GM12878 (cell line): Measurements from ENCODE around the gene GSK3A. TPM values are rescaled to one million over a fixed set of nuclear protein-coding genes. Genes with fewer than 3 reads are reported as not detected.

Experiments used
- ATAC-seq: fragments of 200-7000 bp; cut with Tn5 transposase; 3 replicates; pipeline ENCODE4 v1.9.1; 2020; ENCODE audit warnings: mild to moderate bottlenecking, moderate library complexity
- BruUV-seq: library from RNA; stranded (reverse); fragments of 400-500 nt; replicated peaks from 2 replicates; lab custom pipeline; 2021; lab: Mats Ljungman, UMichigan
- CTCF ChIA-PET: fragments of 300-600 bp; sonication (Branson Sonifier 250); formaldehyde crosslinking; extraction: SDS; loops from one replicate; lab custom pipeline; 2021; ENCODE audit warnings: inconsistent platforms; lab: Yijun Ruan, JAX
- POLR2A ChIA-PET: fragments of 350-600 bp; formaldehyde crosslinking; extraction: SDS; loops from one replicate; lab custom pipeline; 2021; ENCODE audit warnings: inconsistent platforms; lab: Charles Lee
- RAD21 ChIA-PET: fragments of 300-600 bp; sonication (Branson Sonifier 250); formaldehyde crosslinking; loops from one replicate; lab custom pipeline; 2023; ENCODE audit warnings: antibody characterized with exemption; ENCODE audit not compliant: unreplicated experiment; lab: Charles Lee
- SMC1A ChIA-PET: fragments of 300-600 bp; sonication (Branson Sonifier 250); formaldehyde crosslinking; loops from one replicate; lab custom pipeline; 2023; ENCODE audit not compliant: unreplicated experiment, uncharacterized antibody; lab: Charles Lee
- DNase-seq: peaks from one replicate; pipeline ENCODE4 v3.0.0-alpha.2; 2011; ENCODE audit warnings: low read depth, low spot score
- FAIRE-seq: peaks from 3 replicates; lab custom pipeline; 2011; peaks lifted over from hg19 to GRCh38; lab: Jason Lieb, UNC
- H2AFZ ChIP-seq: 2 replicates; pipeline ENCODE4 v1.6.0; 2011; ENCODE audit warnings: low read depth, low read length, control low read depth; ENCODE audit not compliant: control insufficient read depth
- H3K27ac ChIP-seq: 2 replicates; pipeline ENCODE4 v1.5.1; 2011; ENCODE audit warnings: control low read depth; ENCODE audit not compliant: control insufficient read depth, insufficient read depth
- H3K27me3 ChIP-seq, 2 experiments: replicated peaks in 1 of 2; 2 replicates each; pipeline versions ENCODE4 v1.6.0 to v1.6.1; 2011; ENCODE audit warnings: low read length in 1 of 2; ENCODE audit not compliant: control insufficient read depth in 2 of 2, insufficient read depth in 2 of 2
- H3K36me3 ChIP-seq, 2 experiments: 2 replicates each; pipeline ENCODE4 v1.5.1; 2011; ENCODE audit warnings: low read length in 1 of 2; ENCODE audit not compliant: control insufficient read depth in 2 of 2, insufficient read depth in 2 of 2
- H3K4me1 ChIP-seq: 2 replicates; pipeline ENCODE4 v1.6.1; 2011; ENCODE audit warnings: mild to moderate bottlenecking, low read length, moderate library complexity, mixed read lengths; ENCODE audit not compliant: control insufficient read depth, insufficient read depth
- H3K4me2 ChIP-seq: 2 replicates; pipeline ENCODE4 v1.6.0; 2011; ENCODE audit warnings: control low read depth; ENCODE audit not compliant: control insufficient read depth, insufficient read depth
- H3K4me3 ChIP-seq: fragments of 200-600 bp; sonication (generic); 2 replicates; pipeline ENCODE4 v1.5.1; 2016
- H3K79me2 ChIP-seq: 2 replicates; pipeline ENCODE4 v1.6.0; 2011; ENCODE audit warnings: low read length; ENCODE audit not compliant: control insufficient read depth, insufficient read depth
- H3K9ac ChIP-seq: 2 replicates; pipeline ENCODE4 v1.8.0; 2011; ENCODE audit warnings: low read length, control low read depth, mixed read lengths; ENCODE audit not compliant: control insufficient read depth, insufficient read depth
- H3K9me3 ChIP-seq: replicated peaks from 3 replicates; pipeline ENCODE4 v1.5.1; 2011; ENCODE audit warnings: mild to moderate bottlenecking, low read length; ENCODE audit not compliant: control insufficient read depth, insufficient read depth
- H4K20me1 ChIP-seq: 2 replicates; pipeline ENCODE4 v1.6.0; 2011; ENCODE audit not compliant: control insufficient read depth, insufficient read depth
- BACH1 ChIP-seq: fragments of 450-650 bp; IDR thresholded peaks from 2 replicates; pipeline ENCODE4 v1.6.1; 2017; ENCODE audit warnings: mild to moderate bottlenecking, borderline replicate concordance
- EGR1 ChIP-seq, 2 experiments: IDR thresholded peaks; 1 replicate in 1 of 2; 2 replicates in 1 of 2; pipeline ENCODE4 v1.6.1; 2011 to 2012; ENCODE audit warnings: low read depth in 2 of 2, low read length in 2 of 2, borderline replicate concordance in 1 of 2, mild to moderate bottlenecking in 1 of 2, moderate library complexity in 1 of 2
- MXI1 ChIP-seq: fragments of 150-350 bp; IDR thresholded peaks from 2 replicates; pipeline ENCODE4 v1.6.1; 2011; ENCODE audit warnings: low read depth, mild to moderate bottlenecking, inconsistent platforms, low read length, improper control_type of control experiment
- POU2F2 ChIP-seq: IDR thresholded peaks from 3 replicates; pipeline ENCODE4 v1.6.1; 2011; ENCODE audit warnings: low read depth, mild to moderate bottlenecking, low read length, borderline replicate concordance
- RB1 ChIP-seq: fragments of 450-650 bp; formaldehyde crosslinking; IDR thresholded peaks from 2 replicates; pipeline ENCODE4 v1.6.1; 2017; ENCODE audit warnings: mild to moderate bottlenecking, borderline replicate concordance
- RELA ChIP-seq: fragments of 450-650 bp; IDR thresholded peaks from 2 replicates; pipeline ENCODE4 v1.8.0; 2014; ENCODE audit warnings: borderline replicate concordance; ENCODE audit not compliant: partially characterized antibody
- TCF3 ChIP-seq: IDR thresholded peaks from 2 replicates; pipeline ENCODE4 v1.6.1; 2012; ENCODE audit warnings: low read depth, mild to moderate bottlenecking, low read length, borderline replicate concordance; ENCODE audit not compliant: insufficient read depth
- WGBS: methylation state at CpG from one replicate; pipeline ENCODE4 v1.1.6; 2016; ENCODE audit warnings: low lambda C conversion rate; ENCODE audit not compliant: insufficient replicate concordance, insufficient coverage; ENCODE audit errors: missing lambda C conversion rate; 5-methylcytosine and 5-hydroxymethylcytosine counted together
- in situ Hi-C: fragments of 300-500 bp; cut with MboI; formaldehyde crosslinking; loops from 9 replicates; pipeline ENCODE4 v1.14.3; 2018; ENCODE audit warnings: mixed read lengths
- intact Hi-C: fragments of 100-400 bp; cut with micrococcal nuclease; formaldehyde crosslinking; loops from one replicate; pipeline ENCODE4 v1.14.2; 2022; ENCODE audit not compliant: unreplicated experiment
- polyA plus RNA-seq, 11 experiments: library from polyadenylated mRNA; depleted of rRNA in 4 of 11; unstranded in 6 of 11; stranded (reverse) in 5 of 11; fragments of >200 nt; fragmentation: Nextera tagmentation in 4 of 11; fragmentation: Illumina TruSeq in 1 of 11; extraction: Ambion mirVana in 4 of 11; extraction: Trizol in 1 of 11; gene quantifications; 1 replicate in 1 of 11; 2 replicates in 10 of 11; pipeline versions ENCODE4 v1.2.1 to v1.2.3, GENCODE V29; 2011 to 2016; ENCODE audit warnings: inconsistent platforms in 2 of 11, missing spikeins in 2 of 11, low read depth in 1 of 11
- total RNA-seq, 4 experiments: library from RNA; depleted of rRNA in 3 of 4; stranded (reverse); fragments of >200 nt in 3 of 4; fragmentation: Illumina TruSeq in 1 of 4; extraction: Trizol in 1 of 4; gene quantifications; 2 replicates each; pipeline versions ENCODE4 v1.2.1 to v1.2.3, GENCODE V29; 2013 to 2021
- TF ChIP-seq, protein P1 (sequence below), 3 experiments: IDR thresholded peaks in 2 of 3; conservative IDR thresholded peaks in 1 of 3; 2 replicates each; pipeline ENCODE4 v1.5.1; 2011; ENCODE audit warnings: low read depth in 3 of 3, low read length in 3 of 3, mild to moderate bottlenecking in 3 of 3, control low read depth in 2 of 3, moderate library complexity in 2 of 3, inconsistent platforms in 1 of 3, mixed read lengths in 1 of 3; ENCODE audit not compliant: control insufficient read depth in 2 of 3, insufficient read depth in 1 of 3; ENCODE audit errors: extremely low read depth in 1 of 3
- TF ChIP-seq, protein P2 (sequence below): fragments of 450-650 bp; formaldehyde crosslinking; IDR thresholded peaks from 2 replicates; pipeline ENCODE4 v1.4.0; 2022; ENCODE audit warnings: mild to moderate bottlenecking, moderate library complexity
- TF ChIP-seq, protein P3 (sequence below): fragments of 450-650 bp; IDR thresholded peaks from 2 replicates; pipeline ENCODE4 v1.6.1; 2017; ENCODE audit warnings: mild to moderate bottlenecking, moderate library complexity

GSK3A gene
- total and polyA plus RNA-seq, 10 of the 15 experiments (the other 5 are each of a cell fraction or from before 2014, with no cell fraction given): 1.00 to 47.9 (median 15.2) TPM

DNA sequence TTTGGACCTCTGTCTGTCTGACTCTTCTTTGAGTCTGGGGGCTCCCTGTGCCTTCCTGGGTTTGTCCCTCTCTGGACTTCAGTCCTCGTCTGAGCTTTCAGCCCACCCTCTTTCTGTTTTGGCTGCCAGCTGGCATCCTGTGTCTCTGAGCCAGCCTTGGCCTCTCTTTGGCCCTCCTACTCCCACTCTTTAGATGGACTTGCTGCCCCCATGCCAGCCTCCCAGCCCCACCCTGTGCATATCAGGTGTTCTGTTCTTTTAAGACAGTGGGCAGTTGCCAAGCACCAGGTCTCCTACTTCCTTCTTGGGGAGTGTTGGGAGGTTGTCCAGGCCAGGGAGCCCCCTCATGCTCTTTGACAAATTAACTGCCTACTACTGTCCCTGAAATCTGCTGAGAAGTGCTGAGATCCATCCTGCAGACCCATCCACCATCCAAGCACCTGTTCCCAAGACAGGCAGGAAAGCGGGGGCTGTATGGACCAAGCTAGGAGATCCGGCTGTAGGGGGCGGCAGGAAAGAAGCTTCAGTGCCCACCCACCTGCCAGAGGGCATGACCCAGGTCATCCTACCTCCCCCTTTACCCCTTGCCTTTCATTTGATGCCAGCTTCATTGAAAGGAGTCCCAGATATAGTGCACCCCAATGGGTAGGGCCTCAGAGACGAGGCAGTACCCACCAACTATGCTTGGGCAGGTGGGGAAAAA lies 36.2 kb upstream of the GSK3A start:
- intact Hi-C loops (no loop called here), in situ Hi-C loops (loop anchor here (5.0 kb wide), 1 partner anchor 146 kb away; the partner anchor contains the start of gene POU2F2)
- H3K9ac ChIP-seq: no peak overlapping the region; the same call in 1 of the 2 replicates
- ChIA-PET CTCF (interaction anchor here (0.9 to 6.7 kb wide), 20 partner anchors 8 to 169 kb away, joined by 3 to 111 read pairs (median 8); partner anchors contain the start of genes CIC, ERF, GSK3A and POU2F2), POLR2A (interaction anchor here (0.5 to 5.1 kb wide), 6 partner anchors 8 to 1849 kb away, joined by 3 to 51 read pairs (median 4); partner anchors contain the start of genes CIC, GSK3A and POU2F2), SMC1A (interaction anchor here (0.9 to 5.1 kb wide), 13 partner anchors 8 to 170 kb away, joined by 3 to 70 read pairs (median 5); partner anchors contain the start of genes CIC, GSK3A, PAFAH1B3 and POU2F2), RAD21 (interaction anchor here (1.0 to 5.5 kb wide), 8 partner anchors 8 to 164 kb away, joined by 4 to 82 read pairs (median 7); partner anchors contain the start of genes CIC, GSK3A and ZNF526)
- peak overlapping the region; percentile 97; the same call in 1 of the 2 replicates for H3K4me2 ChIP-seq
- FAIRE-seq (no peak), ATAC-seq (no peak), DNase-seq (no peak)
- H3K4me3 ChIP-seq: peak overlapping the region; percentile 98
- H3K27me3 ChIP-seq: no peaks in the 10 kb centered on the region
- peaks cover 24% of the 10 kb centered on the region for H3K79me2 ChIP-seq
- H3K4me1 ChIP-seq: peaks cover 53% of the 10 kb centered on the region
- no peak overlapping the region for H2AFZ ChIP-seq
- no peaks in the 10 kb centered on the region for H3K9me3 ChIP-seq
- H3K36me3 ChIP-seq: peaks cover 3 to 7% of the 10 kb centered on the region in 2 experiments; a peak in 3 of 4 replicates
- 85% methylated on average over 5 of the region's 5 CpGs for WGBS
- peak overlapping the region; percentile 55; the same call in 1 of the 2 replicates for H3K27ac ChIP-seq
- BruUV-seq: no TSS peak
- H4K20me1 ChIP-seq: no peaks in the 10 kb centered on the region; the same call in 1 of the 2 replicates
- TF ChIP-seq RB1 (no peak), TCF3 (no peak), EGR1 (IDR thresholded peaks at IDR 0.05; ENCODE audit: borderline replicate concordance in 1 of 2, low read depth in 2 of 2, low read length in 2 of 2) (no peak), POU2F2 (no peak), MXI1 (no peak), BACH1 (no peak), RELA (no peak)
- TF ChIP-seq, protein P1, sequence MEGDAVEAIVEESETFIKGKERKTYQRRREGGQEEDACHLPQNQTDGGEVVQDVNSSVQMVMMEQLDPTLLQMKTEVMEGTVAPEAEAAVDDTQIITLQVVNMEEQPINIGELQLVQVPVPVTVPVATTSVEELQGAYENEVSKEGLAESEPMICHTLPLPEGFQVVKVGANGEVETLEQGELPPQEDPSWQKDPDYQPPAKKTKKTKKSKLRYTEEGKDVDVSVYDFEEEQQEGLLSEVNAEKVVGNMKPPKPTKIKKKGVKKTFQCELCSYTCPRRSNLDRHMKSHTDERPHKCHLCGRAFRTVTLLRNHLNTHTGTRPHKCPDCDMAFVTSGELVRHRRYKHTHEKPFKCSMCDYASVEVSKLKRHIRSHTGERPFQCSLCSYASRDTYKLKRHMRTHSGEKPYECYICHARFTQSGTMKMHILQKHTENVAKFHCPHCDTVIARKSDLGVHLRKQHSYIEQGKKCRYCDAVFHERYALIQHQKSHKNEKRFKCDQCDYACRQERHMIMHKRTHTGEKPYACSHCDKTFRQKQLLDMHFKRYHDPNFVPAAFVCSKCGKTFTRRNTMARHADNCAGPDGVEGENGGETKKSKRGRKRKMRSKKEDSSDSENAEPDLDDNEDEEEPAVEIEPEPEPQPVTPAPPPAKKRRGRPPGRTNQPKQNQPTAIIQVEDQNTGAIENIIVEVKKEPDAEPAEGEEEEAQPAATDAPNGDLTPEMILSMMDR (IDR thresholded peaks at IDR 0.05 in 2 of 3, conservative IDR thresholded peaks at IDR 0.05 in 1 of 3; ENCODE audit: control insufficient read depth in 2 of 3, extremely low read depth in 1 of 3, insufficient read depth in 1 of 3, low read depth in 3 of 3, low read length in 3 of 3): no peak
- TF ChIP-seq, protein P2, sequence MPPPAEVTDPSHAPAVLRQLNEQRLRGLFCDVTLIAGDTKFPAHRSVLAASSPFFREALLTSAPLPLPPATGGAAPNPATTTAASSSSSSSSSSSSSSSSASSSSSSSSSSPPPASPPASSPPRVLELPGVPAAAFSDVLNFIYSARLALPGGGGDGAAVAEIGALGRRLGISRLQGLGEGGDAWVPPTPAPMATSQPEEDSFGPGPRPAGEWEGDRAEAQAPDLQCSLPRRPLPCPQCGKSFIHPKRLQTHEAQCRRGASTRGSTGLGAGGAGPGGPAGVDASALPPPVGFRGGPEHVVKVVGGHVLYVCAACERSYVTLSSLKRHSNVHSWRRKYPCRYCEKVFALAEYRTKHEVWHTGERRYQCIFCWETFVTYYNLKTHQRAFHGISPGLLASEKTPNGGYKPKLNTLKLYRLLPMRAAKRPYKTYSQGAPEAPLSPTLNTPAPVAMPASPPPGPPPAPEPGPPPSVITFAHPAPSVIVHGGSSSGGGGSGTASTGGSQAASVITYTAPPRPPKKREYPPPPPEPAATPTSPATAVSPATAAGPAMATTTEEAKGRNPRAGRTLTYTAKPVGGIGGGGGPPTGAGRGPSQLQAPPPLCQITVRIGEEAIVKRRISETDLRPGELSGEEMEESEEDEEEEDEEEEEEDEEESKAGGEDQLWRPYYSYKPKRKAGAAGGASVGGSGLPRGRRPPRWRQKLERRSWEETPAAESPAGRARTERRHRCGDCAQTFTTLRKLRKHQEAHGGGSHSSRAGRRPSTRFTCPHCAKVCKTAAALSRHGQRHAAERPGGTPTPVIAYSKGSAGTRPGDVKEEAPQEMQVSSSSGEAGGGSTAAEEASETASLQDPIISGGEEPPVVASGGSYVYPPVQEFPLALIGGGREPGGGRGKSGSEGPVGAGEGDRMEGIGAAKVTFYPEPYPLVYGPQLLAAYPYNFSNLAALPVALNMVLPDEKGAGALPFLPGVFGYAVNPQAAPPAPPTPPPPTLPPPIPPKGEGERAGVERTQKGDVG: no peak
- TF ChIP-seq, protein P3, sequence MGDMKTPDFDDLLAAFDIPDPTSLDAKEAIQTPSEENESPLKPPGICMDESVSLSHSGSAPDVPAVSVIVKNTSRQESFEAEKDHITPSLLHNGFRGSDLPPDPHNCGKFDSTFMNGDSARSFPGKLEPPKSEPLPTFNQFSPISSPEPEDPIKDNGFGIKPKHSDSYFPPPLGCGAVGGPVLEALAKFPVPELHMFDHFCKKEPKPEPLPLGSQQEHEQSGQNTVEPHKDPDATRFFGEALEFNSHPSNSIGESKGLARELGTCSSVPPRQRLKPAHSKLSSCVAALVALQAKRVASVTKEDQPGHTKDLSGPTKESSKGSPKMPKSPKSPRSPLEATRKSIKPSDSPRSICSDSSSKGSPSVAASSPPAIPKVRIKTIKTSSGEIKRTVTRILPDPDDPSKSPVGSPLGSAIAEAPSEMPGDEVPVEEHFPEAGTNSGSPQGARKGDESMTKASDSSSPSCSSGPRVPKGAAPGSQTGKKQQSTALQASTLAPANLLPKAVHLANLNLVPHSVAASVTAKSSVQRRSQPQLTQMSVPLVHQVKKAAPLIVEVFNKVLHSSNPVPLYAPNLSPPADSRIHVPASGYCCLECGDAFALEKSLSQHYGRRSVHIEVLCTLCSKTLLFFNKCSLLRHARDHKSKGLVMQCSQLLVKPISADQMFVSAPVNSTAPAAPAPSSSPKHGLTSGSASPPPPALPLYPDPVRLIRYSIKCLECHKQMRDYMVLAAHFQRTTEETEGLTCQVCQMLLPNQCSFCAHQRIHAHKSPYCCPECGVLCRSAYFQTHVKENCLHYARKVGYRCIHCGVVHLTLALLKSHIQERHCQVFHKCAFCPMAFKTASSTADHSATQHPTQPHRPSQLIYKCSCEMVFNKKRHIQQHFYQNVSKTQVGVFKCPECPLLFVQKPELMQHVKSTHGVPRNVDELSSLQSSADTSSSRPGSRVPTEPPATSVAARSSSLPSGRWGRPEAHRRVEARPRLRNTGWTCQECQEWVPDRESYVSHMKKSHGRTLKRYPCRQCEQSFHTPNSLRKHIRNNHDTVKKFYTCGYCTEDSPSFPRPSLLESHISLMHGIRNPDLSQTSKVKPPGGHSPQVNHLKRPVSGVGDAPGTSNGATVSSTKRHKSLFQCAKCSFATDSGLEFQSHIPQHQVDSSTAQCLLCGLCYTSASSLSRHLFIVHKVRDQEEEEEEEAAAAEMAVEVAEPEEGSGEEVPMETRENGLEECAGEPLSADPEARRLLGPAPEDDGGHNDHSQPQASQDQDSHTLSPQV: no peak
